ENCODE measurements around the gene FIGN.

The FIGN gene

DNA sequence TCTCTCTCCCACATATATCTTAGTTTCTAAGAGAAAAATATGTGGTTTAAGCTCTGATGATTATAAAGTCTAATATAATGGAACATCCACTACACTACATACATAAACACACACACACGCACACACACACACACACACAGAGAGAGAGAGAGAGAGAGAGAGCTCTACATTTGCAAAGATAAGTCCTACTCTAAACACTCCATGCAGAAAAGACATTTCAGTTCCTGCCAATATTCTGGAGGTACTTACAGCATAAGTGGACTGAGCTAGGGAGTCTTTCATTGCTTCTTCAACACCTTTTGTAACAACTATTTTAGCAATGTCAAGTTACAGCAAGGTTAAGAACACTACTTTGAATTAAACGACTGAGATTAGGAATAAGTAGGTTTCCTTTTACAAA lies 80.1 kb downstream of the FIGN start:
- Histone ChIP-seq H3K27me3 (ENCODE audit: control insufficient read depth in 1 of 2, insufficient read depth in 2 of 2, low read length in 2 of 2) (no peaks in the 10 kb centered on the region), H3K4me3 (ENCODE audit: low read depth in 1 of 2, low read length in 2 of 2) (no peak overlapping the region), H3K4me1 (ENCODE audit: control insufficient read depth in 1 of 2, insufficient read depth in 2 of 2, low read length in 2 of 2) (no peaks in the 10 kb centered on the region), H3K36me3 (ENCODE audit: control insufficient read depth in 1 of 2, insufficient read depth in 2 of 2, low read length in 2 of 2) (no peaks in the 10 kb centered on the region), H3K9me3 (ENCODE audit: control insufficient read depth in 1 of 2, low read length in 2 of 2) (no peaks in the 10 kb centered on the region), H3K27ac (ENCODE audit: low read depth, low read length) (no peak overlapping the region), H3K9ac (ENCODE audit: low read depth in 1 of 2, low read length in 2 of 2) (no peak overlapping the region)

GRCh38 chr2:163652751-163653150 lies 83.1 kb downstream of the FIGN start:
- Histone ChIP-seq H3K9ac (ENCODE audit: low read depth in 1 of 2, low read length in 2 of 2) (no peak overlapping the region), H3K9me3 (ENCODE audit: control insufficient read depth in 1 of 2, low read length in 2 of 2) (no peaks in the 10 kb centered on the region), H3K27me3 (ENCODE audit: control insufficient read depth in 1 of 2, insufficient read depth in 2 of 2, low read length in 2 of 2) (no peaks in the 10 kb centered on the region), H3K27ac (ENCODE audit: low read depth, low read length) (no peak overlapping the region), H3K36me3 (ENCODE audit: control insufficient read depth in 1 of 2, insufficient read depth in 2 of 2, low read length in 2 of 2) (no peaks in the 10 kb centered on the region), H3K4me1 (ENCODE audit: control insufficient read depth in 1 of 2, insufficient read depth in 2 of 2, low read length in 2 of 2) (no peaks in the 10 kb centered on the region), H3K4me3 (ENCODE audit: low read depth in 1 of 2, low read length in 2 of 2) (no peak overlapping the region)

GRCh38 chr2:163649080-163649479 lies 86.7 kb downstream of the FIGN start:
- Histone ChIP-seq H3K27ac (ENCODE audit: low read depth, low read length) (no peak overlapping the region), H3K4me3 (ENCODE audit: low read depth in 1 of 2, low read length in 2 of 2) (no peak overlapping the region), H3K36me3 (ENCODE audit: control insufficient read depth in 1 of 2, insufficient read depth in 2 of 2, low read length in 2 of 2) (no peaks in the 10 kb centered on the region), H3K9ac (ENCODE audit: low read depth in 1 of 2, low read length in 2 of 2) (no peak overlapping the region), H3K27me3 (ENCODE audit: control insufficient read depth in 1 of 2, insufficient read depth in 2 of 2, low read length in 2 of 2) (no peaks in the 10 kb centered on the region), H3K4me1 (ENCODE audit: control insufficient read depth in 1 of 2, insufficient read depth in 2 of 2, low read length in 2 of 2) (no peaks in the 10 kb centered on the region), H3K9me3 (ENCODE audit: control insufficient read depth in 1 of 2, low read length in 2 of 2) (no peaks in the 10 kb centered on the region)

DNA sequence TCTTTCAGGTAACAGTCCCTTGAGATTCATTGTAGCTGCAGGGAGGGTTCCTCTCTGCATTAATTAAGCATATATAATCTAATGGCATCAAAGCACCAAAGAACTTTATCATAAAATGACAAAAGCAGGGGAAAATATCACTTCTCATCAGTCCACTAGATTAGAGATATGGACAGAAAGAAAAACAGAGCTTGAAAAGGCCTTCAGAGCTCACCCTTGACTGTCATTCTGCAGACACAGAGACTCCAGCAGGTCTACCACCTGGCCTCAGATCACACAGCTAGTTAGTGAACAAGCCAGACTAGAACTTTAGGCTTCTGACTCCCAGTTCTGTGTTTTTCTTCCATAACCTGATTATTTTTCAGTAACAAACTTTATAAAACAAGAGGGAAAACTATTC lies 88.5 kb downstream of the FIGN start:
- H3K4me3 ChIP-seq (ENCODE audit: low read depth in 1 of 2, low read length in 2 of 2): no peak overlapping the region
- no peak overlapping the region for H3K27ac ChIP-seq (ENCODE audit: low read depth, low read length)
- no peak overlapping the region for H3K9ac ChIP-seq (ENCODE audit: low read depth in 1 of 2, low read length in 2 of 2)
- H3K36me3 ChIP-seq (ENCODE audit: control insufficient read depth in 1 of 2, insufficient read depth in 2 of 2, low read length in 2 of 2): no peaks in the 10 kb centered on the region
- H3K27me3 ChIP-seq (ENCODE audit: control insufficient read depth in 1 of 2, insufficient read depth in 2 of 2, low read length in 2 of 2): no peaks in the 10 kb centered on the region
- H3K9me3 ChIP-seq (ENCODE audit: control insufficient read depth in 1 of 2, low read length in 2 of 2): no peaks in the 10 kb centered on the region
- no peaks in the 10 kb centered on the region for H3K4me1 ChIP-seq (ENCODE audit: control insufficient read depth in 1 of 2, insufficient read depth in 2 of 2, low read length in 2 of 2)

DNA sequence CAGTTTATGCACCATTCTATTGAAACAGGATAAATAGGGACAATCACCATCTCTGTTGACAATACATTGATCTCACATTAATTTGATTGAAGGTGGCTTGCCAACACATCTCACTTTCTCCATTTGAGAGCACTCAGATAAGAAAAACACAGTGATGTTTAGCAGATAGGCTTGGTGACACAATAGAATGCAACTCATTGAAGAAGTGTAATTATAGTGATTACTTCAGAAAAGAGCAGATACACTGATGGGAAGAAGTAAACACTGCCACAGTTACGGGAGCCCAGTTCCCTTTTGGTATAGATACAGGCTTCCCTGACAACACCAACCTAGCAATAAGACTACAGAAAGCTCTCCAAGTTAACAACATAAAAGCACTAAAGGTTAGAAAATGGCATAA lies 89.1 kb downstream of the FIGN start:
- H3K27ac ChIP-seq (ENCODE audit: low read depth, low read length): no peak overlapping the region

GRCh38 chr2:163644238-163644637 lies 91.6 kb downstream of the FIGN start:
- no peaks in the 10 kb centered on the region for H3K27me3 ChIP-seq (ENCODE audit: control insufficient read depth in 1 of 2, insufficient read depth in 2 of 2, low read length in 2 of 2)
- no peaks in the 10 kb centered on the region for H3K9me3 ChIP-seq (ENCODE audit: control insufficient read depth in 1 of 2, low read length in 2 of 2)
- H3K36me3 ChIP-seq (ENCODE audit: control insufficient read depth in 1 of 2, insufficient read depth in 2 of 2, low read length in 2 of 2): no peaks in the 10 kb centered on the region
- no peak overlapping the region for H3K4me3 ChIP-seq (ENCODE audit: low read depth in 1 of 2, low read length in 2 of 2)
- no peak overlapping the region for H3K27ac ChIP-seq (ENCODE audit: low read depth, low read length)
- no peaks in the 10 kb centered on the region for H3K4me1 ChIP-seq (ENCODE audit: control insufficient read depth in 1 of 2, insufficient read depth in 2 of 2, low read length in 2 of 2)
- no peak overlapping the region for H3K9ac ChIP-seq (ENCODE audit: low read depth in 1 of 2, low read length in 2 of 2)

More for the DNA sequence above, 89.1 kb downstream of the FIGN start:
- no peaks in the 10 kb centered on the region for H3K27me3 ChIP-seq (ENCODE audit: control insufficient read depth in 1 of 2, insufficient read depth in 2 of 2, low read length in 2 of 2)
- no peaks in the 10 kb centered on the region for H3K9me3 ChIP-seq (ENCODE audit: control insufficient read depth in 1 of 2, low read length in 2 of 2)
- no peak overlapping the region for H3K4me3 ChIP-seq (ENCODE audit: low read depth in 1 of 2, low read length in 2 of 2)
- no peaks in the 10 kb centered on the region for H3K4me1 ChIP-seq (ENCODE audit: control insufficient read depth in 1 of 2, insufficient read depth in 2 of 2, low read length in 2 of 2)
- no peak overlapping the region for H3K9ac ChIP-seq (ENCODE audit: low read depth in 1 of 2, low read length in 2 of 2)
- H3K36me3 ChIP-seq (ENCODE audit: control insufficient read depth in 1 of 2, insufficient read depth in 2 of 2, low read length in 2 of 2): no peaks in the 10 kb centered on the region

- Histone ChIP-seq H3K4me1 (ENCODE audit: control insufficient read depth in 1 of 2, insufficient read depth in 2 of 2, low read length in 2 of 2) (no peaks in the 10 kb centered on the region), H3K4me3 (ENCODE audit: low read depth in 1 of 2, low read length in 2 of 2) (no peak overlapping the region), H3K36me3 (ENCODE audit: control insufficient read depth in 1 of 2, insufficient read depth in 2 of 2, low read length in 2 of 2) (no peaks in the 10 kb centered on the region)
Observed at GRCh38 chr2:163641986-163642385, 93.8 kb downstream of the FIGN start.

DNA sequence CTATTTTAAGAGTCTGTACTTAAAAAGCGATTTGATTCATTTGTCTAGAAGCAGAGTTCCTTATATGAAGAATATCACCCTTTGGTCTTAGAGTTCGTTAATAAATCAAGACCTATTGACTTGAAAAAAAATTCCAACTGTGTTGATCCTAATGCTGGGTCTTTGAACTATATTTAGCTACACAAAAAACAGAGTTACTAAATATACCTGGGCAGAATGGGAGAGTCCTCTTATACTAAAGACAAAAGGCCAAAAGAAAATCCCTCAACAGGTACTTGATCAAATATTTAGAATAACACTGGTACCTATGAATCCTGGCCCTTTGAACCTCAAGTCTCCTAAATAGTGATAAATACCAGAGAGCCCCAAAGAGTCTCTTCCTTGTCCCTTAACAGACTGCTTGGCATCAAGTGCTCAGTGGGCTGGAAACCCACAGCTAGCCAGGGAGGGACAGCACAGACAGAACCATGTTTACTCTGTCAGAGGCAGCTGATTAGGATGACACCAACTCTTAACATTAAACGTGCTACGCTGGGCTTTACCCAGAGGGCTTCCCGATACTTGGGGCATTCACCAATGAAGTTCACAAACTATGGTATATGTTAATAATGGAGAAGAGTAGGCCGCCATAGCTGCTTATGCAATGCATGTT lies 95.1 kb downstream of the FIGN start:
- no peaks in the 10 kb centered on the region for H3K27me3 ChIP-seq (ENCODE audit: control insufficient read depth in 1 of 2, insufficient read depth in 2 of 2, low read length in 2 of 2)
- no peaks in the 10 kb centered on the region for H3K36me3 ChIP-seq (ENCODE audit: control insufficient read depth in 1 of 2, insufficient read depth in 2 of 2, low read length in 2 of 2)
- H3K4me1 ChIP-seq (ENCODE audit: control insufficient read depth in 1 of 2, insufficient read depth in 2 of 2, low read length in 2 of 2): no peaks in the 10 kb centered on the region
- H3K9ac ChIP-seq (ENCODE audit: low read depth in 1 of 2, low read length in 2 of 2): no peak overlapping the region
- H3K4me3 ChIP-seq (ENCODE audit: low read depth in 1 of 2, low read length in 2 of 2): no peak overlapping the region
- H3K9me3 ChIP-seq (ENCODE audit: control insufficient read depth in 1 of 2, low read length in 2 of 2): no peaks in the 10 kb centered on the region
- no peak overlapping the region for H3K27ac ChIP-seq (ENCODE audit: low read depth, low read length)

More at GRCh38 chr2:163641986-163642385, 93.8 kb downstream of the FIGN start:
- H3K27me3 ChIP-seq (ENCODE audit: control insufficient read depth in 1 of 2, insufficient read depth in 2 of 2, low read length in 2 of 2): no peaks in the 10 kb centered on the region
- H3K27ac ChIP-seq (ENCODE audit: low read depth, low read length): no peak overlapping the region
- H3K9ac ChIP-seq (ENCODE audit: low read depth in 1 of 2, low read length in 2 of 2): no peak overlapping the region
- no peaks in the 10 kb centered on the region for H3K9me3 ChIP-seq (ENCODE audit: control insufficient read depth in 1 of 2, low read length in 2 of 2)

- no peaks in the 10 kb centered on the region for H3K27me3 ChIP-seq (ENCODE audit: control insufficient read depth in 1 of 2, insufficient read depth in 2 of 2, low read length in 2 of 2)
- no peaks in the 10 kb centered on the region for H3K36me3 ChIP-seq (ENCODE audit: control insufficient read depth in 1 of 2, insufficient read depth in 2 of 2, low read length in 2 of 2)
- H3K4me3 ChIP-seq (ENCODE audit: low read depth in 1 of 2, low read length in 2 of 2): no peak overlapping the region
- no peak overlapping the region for H3K9ac ChIP-seq (ENCODE audit: low read depth in 1 of 2, low read length in 2 of 2)
- H3K27ac ChIP-seq (ENCODE audit: low read depth, low read length): no peak overlapping the region
- no peaks in the 10 kb centered on the region for H3K9me3 ChIP-seq (ENCODE audit: control insufficient read depth in 1 of 2, low read length in 2 of 2)
- H3K4me1 ChIP-seq (ENCODE audit: control insufficient read depth in 1 of 2, insufficient read depth in 2 of 2, low read length in 2 of 2): no peaks in the 10 kb centered on the region
Observed at GRCh38 chr2:163637871-163638270, 97.9 kb downstream of the FIGN start.

GRCh38 chr2:163633291-163633690 lies 102.5 kb downstream of the FIGN start:
- H3K4me3 ChIP-seq (ENCODE audit: low read depth in 1 of 2, low read length in 2 of 2): no peak overlapping the region
- H3K9ac ChIP-seq (ENCODE audit: low read depth in 1 of 2, low read length in 2 of 2): no peak overlapping the region
- no peaks in the 10 kb centered on the region for H3K27me3 ChIP-seq (ENCODE audit: control insufficient read depth in 1 of 2, insufficient read depth in 2 of 2, low read length in 2 of 2)
- no peak overlapping the region for H3K27ac ChIP-seq (ENCODE audit: low read depth, low read length)
- no peaks in the 10 kb centered on the region for H3K4me1 ChIP-seq (ENCODE audit: control insufficient read depth in 1 of 2, insufficient read depth in 2 of 2, low read length in 2 of 2)
- no peaks in the 10 kb centered on the region for H3K36me3 ChIP-seq (ENCODE audit: control insufficient read depth in 1 of 2, insufficient read depth in 2 of 2, low read length in 2 of 2)
- no peaks in the 10 kb centered on the region for H3K9me3 ChIP-seq (ENCODE audit: control insufficient read depth in 1 of 2, low read length in 2 of 2)

- Histone ChIP-seq H3K4me1 (ENCODE audit: control insufficient read depth in 1 of 2, insufficient read depth in 2 of 2, low read length in 2 of 2) (no peaks in the 10 kb centered on the region), H3K27ac (ENCODE audit: low read depth, low read length) (no peak overlapping the region), H3K9ac (ENCODE audit: low read depth in 1 of 2, low read length in 2 of 2) (no peak overlapping the region), H3K36me3 (ENCODE audit: control insufficient read depth in 1 of 2, insufficient read depth in 2 of 2, low read length in 2 of 2) (no peaks in the 10 kb centered on the region), H3K27me3 (ENCODE audit: control insufficient read depth in 1 of 2, insufficient read depth in 2 of 2, low read length in 2 of 2) (no peaks in the 10 kb centered on the region), H3K9me3 (ENCODE audit: control insufficient read depth in 1 of 2, low read length in 2 of 2) (no peaks in the 10 kb centered on the region), H3K4me3 (ENCODE audit: low read depth in 1 of 2, low read length in 2 of 2) (no peak overlapping the region)
Observed at GRCh38 chr2:163630836-163631235, 105.0 kb downstream of the FIGN start.
